A549 (cell line): ENCODE results near the gene ATP2A3. TPM values are rescaled to one million over a fixed set of nuclear protein-coding genes. Genes with fewer than 3 reads are reported as not detected.
A peak's percentile ranks its signal among the peaks of the same experiment; 100 is the strongest.

ENCODE experiments used
- ATAC-seq, 2 experiments: fragments of 200-7000 bp in 1 of 2; fragments of >200 bp in 1 of 2; cut with Nextera tagmentation in 1 of 2; cut with Tn5 transposase in 1 of 2; 3 replicates each; pipeline versions ENCODE4 v1.8.0 to v1.9.1; 2018 to 2020; ENCODE audit warnings: mild to moderate bottlenecking in 1 of 2, moderate library complexity in 1 of 2
- CTCF ChIA-PET: fragments of 300-600 bp; sonication (Branson Sonifier 250); formaldehyde crosslinking; extraction: SDS; loops from one replicate; lab custom pipeline; 2021; ENCODE audit warnings: antibody characterized with exemption, inconsistent platforms; lab: Yijun Ruan, JAX
- POLR2A ChIA-PET: fragments of 350-600 bp; formaldehyde crosslinking; extraction: SDS; loops from one replicate; lab custom pipeline; 2021; ENCODE audit warnings: antibody characterized with exemption, inconsistent platforms; lab: Yijun Ruan, JAX
- DNase-seq, 2 experiments: peaks; one replicate each; pipeline versions ENCODE4 v3.0.0 to v3.0.0-alpha.2; 2011 to 2016; ENCODE audit warnings: low read depth in 1 of 2, low spot score in 1 of 2
- FAIRE-seq: peaks from 2 replicates; lab custom pipeline; 2011; peaks lifted over from hg19 to GRCh38; lab: Jason Lieb, UNC
- H3K27ac ChIP-seq, 2 experiments: fragments of >200 bp; sonication (Bioruptor Twin); formaldehyde crosslinking; 3 replicates each; pipeline ENCODE4 v1.5.1; 2016 to 2017
- H3K4me1 ChIP-seq: fragments of >200 bp; sonication (Bioruptor Twin); formaldehyde crosslinking; 3 replicates; pipeline ENCODE4 v1.6.1; 2016
- H3K4me2 ChIP-seq: fragments of >200 bp; sonication (Bioruptor Twin); formaldehyde crosslinking; 3 replicates; pipeline ENCODE4 v1.6.1; 2016
- H3K4me3 ChIP-seq: fragments of >200 bp; sonication (Bioruptor Twin); formaldehyde crosslinking; 3 replicates; pipeline ENCODE4 v1.5.1; 2016
- H3K9me3 ChIP-seq: fragments of >200 bp; sonication (Bioruptor Twin); formaldehyde crosslinking; 3 replicates; pipeline ENCODE4 v1.6.1; 2016
- BHLHE40 ChIP-seq: IDR thresholded peaks from 2 replicates; pipeline ENCODE4 v1.6.1; 2012; ENCODE audit warnings: low read depth, low read length, inconsistent platforms
- CHD2 ChIP-seq: fragments of 150-350 bp; IDR thresholded peaks from 2 replicates; pipeline ENCODE4 v1.6.1; 2014; ENCODE audit warnings: low read length; ENCODE audit not compliant: partially characterized antibody
- EHMT2 ChIP-seq: fragments of 200-600 bp; sonication (generic); IDR thresholded peaks from 2 replicates; pipeline ENCODE4 v1.6.1; 2016; ENCODE audit warnings: antibody characterized with exemption, low read depth, mild to moderate bottlenecking, moderate library complexity
- ESRRA ChIP-seq: fragments of 150-350 bp; IDR thresholded peaks from 2 replicates; pipeline ENCODE4 v1.6.1; 2014; ENCODE audit warnings: mild to moderate bottlenecking, low read length, borderline replicate concordance
- FOXS1 ChIP-seq: fragments of 250-450 bp; sonication (Bioruptor Pico); IDR thresholded peaks from 2 replicates; pipeline ENCODE4 v1.5.0; 2020; ENCODE audit warnings: mild to moderate bottlenecking, moderate library complexity
- HEYL ChIP-seq: fragments of 250-450 bp; sonication (Bioruptor Pico); IDR thresholded peaks from 2 replicates; pipeline ENCODE4 v1.8.0; 2021; ENCODE audit warnings: mild to moderate bottlenecking, moderate library complexity
- MAFK ChIP-seq: fragments of 450-650 bp; IDR thresholded peaks from 2 replicates; pipeline ENCODE4 v1.6.1; 2014; ENCODE audit not compliant: partially characterized antibody
- MYC ChIP-seq: IDR thresholded peaks from 2 replicates; pipeline ENCODE4 v1.6.1; 2012; ENCODE audit warnings: mild to moderate bottlenecking, inconsistent platforms, low read length, improper control_type of control experiment, borderline replicate concordance
- NFE2L2 ChIP-seq: fragments of 150-350 bp; conservative IDR thresholded peaks from 2 replicates; pipeline ENCODE4 v1.6.1; 2014; ENCODE audit warnings: low read length
- NPAS2 ChIP-seq: fragments of 250-450 bp; sonication (Bioruptor Pico); IDR thresholded peaks from 2 replicates; pipeline ENCODE4 v1.8.0; 2022; ENCODE audit warnings: mild to moderate bottlenecking, moderate library complexity, borderline replicate concordance
- NR3C1 ChIP-seq: fragments of >200 bp; sonication (Bioruptor Twin); formaldehyde crosslinking; IDR thresholded peaks from 3 replicates; pipeline ENCODE4 v1.6.1; 2017
- POLR2AphosphoS2 ChIP-seq: conservative IDR thresholded peaks from 2 replicates; pipeline ENCODE4 v1.6.1; 2012; ENCODE audit warnings: low read length, improper control_type of control experiment, inconsistent platforms
- RARB ChIP-seq: fragments of 250-450 bp; sonication (Bioruptor Pico); IDR thresholded peaks from 2 replicates; pipeline ENCODE4 v1.8.0; 2021; ENCODE audit warnings: mild to moderate bottlenecking, moderate library complexity
- SREBF2 ChIP-seq: fragments of 450-650 bp; IDR thresholded peaks from 2 replicates; pipeline ENCODE4 v1.6.1; 2014; ENCODE audit warnings: mild to moderate bottlenecking, moderate library complexity
- TP53 ChIP-seq: fragments of 250-450 bp; sonication (Bioruptor Pico); IDR thresholded peaks from 2 replicates; pipeline ENCODE4 v1.5.0; 2021; ENCODE audit warnings: mild to moderate bottlenecking, moderate library complexity
- ZFP36 ChIP-seq: fragments of 450-650 bp; IDR thresholded peaks from 2 replicates; pipeline ENCODE4 v1.6.1; 2014; ENCODE audit warnings: borderline replicate concordance; ENCODE audit not compliant: partially characterized antibody
- WGBS: methylation state at CpG from one replicate; pipeline ENCODE4 v1.1.6; 2017; ENCODE audit errors: missing lambda C conversion rate; 5-methylcytosine and 5-hydroxymethylcytosine counted together
- polyA plus RNA-seq, 4 experiments: library from polyadenylated mRNA; depleted of rRNA in 3 of 4; stranded (reverse); fragments of >200 nt; fragmentation: RNase III in 1 of 4; extraction: RNeasy Plus Mini Kit Qiagen cat#74134 plus additional on column Dnase treatment in 1 of 4; gene quantifications; 2 replicates in 3 of 4; 3 replicates in 1 of 4; pipeline ENCODE4 v1.2.3, GENCODE V29; 2011 to 2017
- TF ChIP-seq, protein P1 (sequence below): fragments of 250-450 bp; sonication (Bioruptor Pico); IDR thresholded peaks from 2 replicates; pipeline ENCODE4 v1.5.0; 2021; ENCODE audit warnings: mild to moderate bottlenecking, moderate library complexity, borderline replicate concordance
- TF ChIP-seq, protein P2 (sequence below): IDR thresholded peaks from 2 replicates; pipeline ENCODE4 v1.6.1; 2012; ENCODE audit warnings: low read depth, borderline replicate concordance
- TF ChIP-seq, protein P3 (sequence below): fragments of >200 bp; sonication (Bioruptor Twin); formaldehyde crosslinking; IDR thresholded peaks from 3 replicates; pipeline ENCODE4 v1.5.1; 2016

Gene ATP2A3
- polyA plus RNA-seq, 2 of the 4 experiments (the other 2 are of a cell fraction) = 3.1 to 5.5 TPM

DNA sequence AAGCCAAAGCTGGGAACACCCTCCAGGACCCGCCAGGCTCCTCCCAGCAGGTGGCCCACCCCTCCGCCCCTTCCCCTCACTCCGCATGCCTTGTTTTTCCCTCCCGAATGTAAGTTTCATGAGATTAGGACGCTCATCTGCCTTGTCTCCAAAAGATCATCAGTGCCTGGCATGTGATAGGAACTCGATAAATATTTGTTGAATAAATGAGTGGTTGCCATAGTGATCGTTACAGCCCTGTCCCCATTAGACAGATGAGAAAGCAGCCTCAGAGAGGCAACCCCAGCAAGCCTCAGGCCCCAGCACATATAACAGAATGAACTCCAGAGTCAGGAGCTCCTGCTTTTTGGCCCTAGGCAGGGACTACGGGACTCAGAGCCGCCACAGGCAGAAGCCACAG, 76.4 kb downstream of the ATP2A3 start:
- H3K4me1 ChIP-seq = peaks cover 64% of the 10 kb centered on the region
- peak overlapping the region; percentile 87 to 89; a peak in 4 of 6 replicates for H3K27ac ChIP-seq
- no peak for FAIRE-seq
- H3K9me3 ChIP-seq = no peaks in the 10 kb centered on the region
- DNase-seq = no peak
- no peak overlapping the region for H3K4me3 ChIP-seq
- TF ChIP-seq, protein P1, sequence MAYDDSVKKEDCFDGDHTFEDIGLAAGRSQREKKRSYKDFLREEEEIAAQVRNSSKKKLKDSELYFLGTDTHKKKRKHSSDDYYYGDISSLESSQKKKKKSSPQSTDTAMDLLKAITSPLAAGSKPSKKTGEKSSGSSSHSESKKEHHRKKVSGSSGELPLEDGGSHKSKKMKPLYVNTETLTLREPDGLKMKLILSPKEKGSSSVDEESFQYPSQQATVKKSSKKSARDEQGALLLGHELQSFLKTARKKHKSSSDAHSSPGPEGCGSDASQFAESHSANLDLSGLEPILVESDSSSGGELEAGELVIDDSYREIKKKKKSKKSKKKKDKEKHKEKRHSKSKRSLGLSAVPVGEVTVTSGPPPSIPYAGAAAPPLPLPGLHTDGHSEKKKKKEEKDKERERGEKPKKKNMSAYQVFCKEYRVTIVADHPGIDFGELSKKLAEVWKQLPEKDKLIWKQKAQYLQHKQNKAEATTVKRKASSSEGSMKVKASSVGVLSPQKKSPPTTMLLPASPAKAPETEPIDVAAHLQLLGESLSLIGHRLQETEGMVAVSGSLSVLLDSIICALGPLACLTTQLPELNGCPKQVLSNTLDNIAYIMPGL (CRISPR knock-in tag) = no peak
- no peak for TF ChIP-seq BHLHE40
- no peak for TF ChIP-seq SREBF2
- TF ChIP-seq FOXS1 (CRISPR knock-in tag) = no peak
- TF ChIP-seq, protein P2, sequence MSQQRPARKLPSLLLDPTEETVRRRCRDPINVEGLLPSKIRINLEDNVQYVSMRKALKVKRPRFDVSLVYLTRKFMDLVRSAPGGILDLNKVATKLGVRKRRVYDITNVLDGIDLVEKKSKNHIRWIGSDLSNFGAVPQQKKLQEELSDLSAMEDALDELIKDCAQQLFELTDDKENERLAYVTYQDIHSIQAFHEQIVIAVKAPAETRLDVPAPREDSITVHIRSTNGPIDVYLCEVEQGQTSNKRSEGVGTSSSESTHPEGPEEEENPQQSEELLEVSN = no peak
- no peak for TF ChIP-seq NPAS2 (CRISPR knock-in tag)
- TF ChIP-seq ZFP36 = no peak
- no peak for TF ChIP-seq EHMT2
- no peak for TF ChIP-seq RARB (CRISPR knock-in tag)
- TF ChIP-seq NFE2L2 = no peak
- TF ChIP-seq TP53 (CRISPR knock-in tag) = no peak
- no peak for TF ChIP-seq CHD2
- TF ChIP-seq NR3C1 = no peak
- no peak for TF ChIP-seq POLR2AphosphoS2
- no peak for TF ChIP-seq MYC
- H3K4me2 ChIP-seq = no peak overlapping the region
- ChIA-PET CTCF (interaction anchor here (1.0 to 3.7 kb wide), 3 partner anchors 24 to 323 kb away, joined by 3 to 29 read pairs (median 5); no protein-coding TSS in a partner anchor), POLR2A (no interaction called here)
- no peak for ATAC-seq
- WGBS = 80% methylated on average over 9 of the region's 9 CpGs

DNA sequence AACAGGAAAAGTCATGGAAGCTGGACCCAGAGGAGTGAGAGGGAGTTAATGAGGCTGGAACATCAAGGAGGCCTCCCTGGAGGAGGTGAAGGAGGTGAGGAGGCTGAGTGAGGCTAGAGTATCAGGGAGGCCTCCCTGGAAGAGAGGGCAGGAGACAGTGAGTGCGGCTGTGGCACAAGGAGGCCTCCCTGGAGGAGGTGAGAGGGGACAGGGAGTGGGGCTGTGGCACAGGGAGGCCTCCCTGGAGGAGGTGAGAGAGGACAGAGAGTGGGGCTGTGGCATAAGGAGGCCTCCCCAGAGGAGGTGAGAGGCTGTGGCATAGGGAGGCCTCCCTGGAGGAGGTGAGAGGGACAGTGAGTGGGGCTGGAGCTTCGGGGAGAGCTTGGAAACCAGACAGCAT, 76.8 kb downstream of the ATP2A3 start:
- no peak for TF ChIP-seq SREBF2
- TF ChIP-seq ESRRA = no peak
- TF ChIP-seq ZFP36 = peak; percentile 95
- TF ChIP-seq HEYL (CRISPR knock-in tag) = no peak
- TF ChIP-seq MAFK = no peak
- TF ChIP-seq, all 56 proteins: peak for 1
- ATAC-seq (no peak), FAIRE-seq (no peak), DNase-seq (no peak)
- peaks cover 64% of the 10 kb centered on the region for H3K4me1 ChIP-seq
- WGBS = 50% methylated on average over 2 of the region's 2 CpGs
- H3K4me2 ChIP-seq = no peak overlapping the region
- ChIA-PET CTCF (interaction anchor here (1.0 to 3.7 kb wide), 3 partner anchors 24 to 324 kb away, joined by 3 to 29 read pairs (median 5); no protein-coding TSS in a partner anchor), POLR2A (no interaction called here)
- H3K4me3 ChIP-seq = no peak overlapping the region
- peak overlapping the region; percentile 87 to 89; a peak in 4 of 6 replicates for H3K27ac ChIP-seq
- H3K9me3 ChIP-seq = no peaks in the 10 kb centered on the region

DNA sequence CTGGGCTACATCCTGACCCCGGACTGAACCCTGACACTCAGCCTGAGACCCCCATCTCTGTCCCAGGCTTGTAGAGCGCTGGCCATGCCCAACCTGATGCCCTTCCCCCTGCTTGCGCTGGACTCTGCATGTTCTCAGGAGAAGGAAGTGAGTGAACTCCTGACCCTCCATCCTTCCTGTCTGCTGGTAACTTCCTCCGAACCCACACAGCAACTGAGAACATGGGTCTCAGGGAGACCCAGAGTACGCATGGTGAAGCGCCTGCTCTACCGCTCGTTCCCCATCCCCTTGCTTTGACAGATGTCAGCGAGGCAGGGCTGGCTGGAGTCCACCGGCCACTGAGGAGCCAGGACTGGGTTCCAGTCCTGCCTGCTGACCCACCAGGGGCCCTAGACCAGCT, 77.5 kb downstream of the ATP2A3 start:
- no peak overlapping the region for H3K4me3 ChIP-seq
- DNase-seq (no peak), ATAC-seq (no peak), FAIRE-seq (no peak)
- TF ChIP-seq, protein P3, sequence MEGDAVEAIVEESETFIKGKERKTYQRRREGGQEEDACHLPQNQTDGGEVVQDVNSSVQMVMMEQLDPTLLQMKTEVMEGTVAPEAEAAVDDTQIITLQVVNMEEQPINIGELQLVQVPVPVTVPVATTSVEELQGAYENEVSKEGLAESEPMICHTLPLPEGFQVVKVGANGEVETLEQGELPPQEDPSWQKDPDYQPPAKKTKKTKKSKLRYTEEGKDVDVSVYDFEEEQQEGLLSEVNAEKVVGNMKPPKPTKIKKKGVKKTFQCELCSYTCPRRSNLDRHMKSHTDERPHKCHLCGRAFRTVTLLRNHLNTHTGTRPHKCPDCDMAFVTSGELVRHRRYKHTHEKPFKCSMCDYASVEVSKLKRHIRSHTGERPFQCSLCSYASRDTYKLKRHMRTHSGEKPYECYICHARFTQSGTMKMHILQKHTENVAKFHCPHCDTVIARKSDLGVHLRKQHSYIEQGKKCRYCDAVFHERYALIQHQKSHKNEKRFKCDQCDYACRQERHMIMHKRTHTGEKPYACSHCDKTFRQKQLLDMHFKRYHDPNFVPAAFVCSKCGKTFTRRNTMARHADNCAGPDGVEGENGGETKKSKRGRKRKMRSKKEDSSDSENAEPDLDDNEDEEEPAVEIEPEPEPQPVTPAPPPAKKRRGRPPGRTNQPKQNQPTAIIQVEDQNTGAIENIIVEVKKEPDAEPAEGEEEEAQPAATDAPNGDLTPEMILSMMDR = no peak
- peaks cover 63% of the 10 kb centered on the region for H3K4me1 ChIP-seq
- POLR2A ChIA-PET = no interaction called here
- H3K9me3 ChIP-seq = no peaks in the 10 kb centered on the region
- peak overlapping the region; percentile 87 to 89; a peak in 3 of 6 replicates for H3K27ac ChIP-seq
- no peak overlapping the region for H3K4me2 ChIP-seq
- CTCF ChIA-PET = interaction anchor here (0.6 to 1.5 kb wide), 2 partner anchors 40 to 42 kb away, joined by 3 to 5 read pairs; partner anchors contain the start of gene NCBP3
- 94% methylated on average over 10 of the region's 10 CpGs for WGBS
